H9 (cell line): ENCODE data around the gene EPHX1. TPM values are rescaled to one million over a fixed set of nuclear protein-coding genes. Genes with fewer than 3 reads are reported as not detected.

ENCODE experiments used
- DNase-seq: peaks from one replicate; pipeline ENCODE4 v3.0.0-alpha.2; 2017
- H2AFZ ChIP-seq: one replicate; pipeline ENCODE4 v1.6.1; 2013; ENCODE audit warnings: mild to moderate bottlenecking, low read length, control low read depth, moderate library complexity
- H2AK5ac ChIP-seq: 2 replicates; pipeline ENCODE4 v1.6.1; 2013; ENCODE audit warnings: low read length, control low read depth, mixed read lengths; ENCODE audit not compliant: insufficient read length
- H2BK120ac ChIP-seq: one replicate; pipeline ENCODE4 v1.6.1; 2013; ENCODE audit warnings: low read depth, mild to moderate bottlenecking, low read length, control low read depth, inconsistent platforms; ENCODE audit not compliant: poor library complexity, severe bottlenecking
- H2BK12ac ChIP-seq: 2 replicates; pipeline ENCODE4 v1.6.1; 2013; ENCODE audit warnings: low read length, control low read depth, mixed read lengths, low read depth; ENCODE audit not compliant: insufficient read length
- H2BK15ac ChIP-seq: 2 replicates; pipeline ENCODE4 v1.6.1; 2013; ENCODE audit warnings: low read depth, low read length, control low read depth
- H2BK20ac ChIP-seq: one replicate; pipeline ENCODE4 v1.6.1; 2013; ENCODE audit warnings: low read depth, mild to moderate bottlenecking, low read length, control low read depth, inconsistent platforms; ENCODE audit not compliant: poor library complexity, severe bottlenecking
- H2BK5ac ChIP-seq: 2 replicates; pipeline ENCODE4 v1.6.1; 2013; ENCODE audit warnings: low read length, control low read depth, mixed read lengths; ENCODE audit not compliant: insufficient read length
- H3K14ac ChIP-seq: 2 replicates; pipeline ENCODE4 v1.6.1; 2013; ENCODE audit warnings: low read length, control low read depth; ENCODE audit not compliant: insufficient read depth
- H3K18ac ChIP-seq: 2 replicates; pipeline ENCODE4 v1.6.1; 2013; ENCODE audit warnings: low read depth, mild to moderate bottlenecking, mixed read lengths, low read length, control low read depth; ENCODE audit not compliant: insufficient read length
- H3K23ac ChIP-seq: 2 replicates; pipeline ENCODE4 v1.6.1; 2013; ENCODE audit warnings: low read length, control low read depth, mixed read lengths, low read depth; ENCODE audit not compliant: insufficient read length
- H3K23me2 ChIP-seq: 2 replicates; pipeline ENCODE4 v1.6.1; 2013; ENCODE audit warnings: low read depth, mild to moderate bottlenecking, mixed read lengths, low read length, control low read depth; ENCODE audit not compliant: insufficient read length, poor library complexity, severe bottlenecking
- H3K27ac ChIP-seq: 2 replicates; pipeline ENCODE4 v1.5.1; 2013; ENCODE audit warnings: low read length, control low read depth, mixed read lengths, low read depth; ENCODE audit not compliant: insufficient read length
- H3K27me3 ChIP-seq: 2 replicates; pipeline ENCODE4 v1.6.1; 2013; ENCODE audit warnings: low read length, control low read depth, inconsistent platforms; ENCODE audit not compliant: insufficient read depth
- H3K4ac ChIP-seq: 2 replicates; pipeline ENCODE4 v1.6.1; 2013; ENCODE audit warnings: low read depth, mild to moderate bottlenecking, control low read depth, inconsistent platforms, low read length, moderate library complexity
- H3K4me1 ChIP-seq: 2 replicates; pipeline ENCODE4 v1.6.1; 2013; ENCODE audit warnings: low read length, control low read depth, inconsistent platforms; ENCODE audit not compliant: insufficient read depth
- H3K4me2 ChIP-seq: 2 replicates; pipeline ENCODE4 v1.6.1; 2013; ENCODE audit warnings: low read length, control low read depth, mixed read lengths; ENCODE audit not compliant: insufficient read length, insufficient read depth
- H3K56ac ChIP-seq: 2 replicates; pipeline ENCODE4 v1.6.1; 2013; ENCODE audit warnings: low read depth, mild to moderate bottlenecking, mixed read lengths, low read length, control low read depth; ENCODE audit not compliant: insufficient read length
- H3K79me1 ChIP-seq: 2 replicates; pipeline ENCODE4 v1.6.1; 2013; ENCODE audit warnings: low read depth, mild to moderate bottlenecking, moderate library complexity, low read length, control low read depth, inconsistent platforms; ENCODE audit not compliant: insufficient read depth, poor library complexity, severe bottlenecking
- H3K79me2 ChIP-seq: 2 replicates; pipeline ENCODE4 v1.6.1; 2013; ENCODE audit warnings: low read length, control low read depth, inconsistent platforms; ENCODE audit not compliant: insufficient read depth
- H3K9ac ChIP-seq: 2 replicates; pipeline ENCODE4 v1.6.1; 2013; ENCODE audit warnings: low read length, control low read depth, mixed read lengths; ENCODE audit not compliant: insufficient read length; ENCODE audit errors: extremely low read depth
- H3K9me3 ChIP-seq: one replicate; pipeline ENCODE4 v1.6.1; 2013; ENCODE audit warnings: low read depth, low read length, inconsistent platforms; ENCODE audit not compliant: control insufficient read depth
- H3T11ph ChIP-seq: one replicate; pipeline ENCODE4 v1.6.1; 2013; ENCODE audit warnings: mild to moderate bottlenecking, low read length, control low read depth, inconsistent platforms
- H4K20me1 ChIP-seq: one replicate; pipeline ENCODE4 v1.6.1; 2013; ENCODE audit not compliant: control insufficient read depth, insufficient read length, insufficient read depth
- H4K5ac ChIP-seq: 2 replicates; pipeline ENCODE4 v1.6.1; 2013; ENCODE audit warnings: low read depth, mild to moderate bottlenecking, mixed read lengths, low read length, control low read depth; ENCODE audit not compliant: insufficient read length
- H4K8ac ChIP-seq: replicated peaks from 2 replicates; pipeline ENCODE4 v1.6.1; 2013; ENCODE audit warnings: low read length, control low read depth, mixed read lengths, low read depth; ENCODE audit not compliant: insufficient read length
- H4K91ac ChIP-seq: 2 replicates; pipeline ENCODE4 v1.6.1; 2013; ENCODE audit warnings: low read depth, mild to moderate bottlenecking, moderate library complexity, mixed read lengths, low read length, control low read depth; ENCODE audit not compliant: insufficient read length
- H3K27ac Mint-ChIP-seq, 3 experiments: 2 replicates in 2 of 3; 3 replicates in 1 of 3; pipeline ENCODE4 v1.8.0; 2020 to 2021; ENCODE audit warnings: mixed read lengths in 3 of 3, mild to moderate bottlenecking in 1 of 3, moderate library complexity in 1 of 3
- H3K27me3 Mint-ChIP-seq: 2 replicates; pipeline ENCODE4 v1.8.0; 2021; ENCODE audit warnings: low read depth, mild to moderate bottlenecking, moderate library complexity, mixed read lengths
- H3K36me3 Mint-ChIP-seq, 3 experiments: 2 replicates in 2 of 3; 3 replicates in 1 of 3; pipeline ENCODE4 v1.8.0; 2020 to 2021; ENCODE audit warnings: low read depth in 3 of 3, mixed read lengths in 3 of 3; ENCODE audit not compliant: insufficient read depth in 1 of 3
- H3K4me1 Mint-ChIP-seq, 2 experiments: 2 replicates each; pipeline ENCODE4 v1.8.0; 2020; ENCODE audit warnings: mixed read lengths in 2 of 2
- H3K4me3 Mint-ChIP-seq, 2 experiments: 2 replicates in 1 of 2; 3 replicates in 1 of 2; pipeline ENCODE4 v1.8.0; 2020 to 2021; ENCODE audit warnings: mild to moderate bottlenecking in 2 of 2, mixed read lengths in 2 of 2, moderate library complexity in 1 of 2
- H3K9me3 Mint-ChIP-seq, 2 experiments: 2 replicates in 1 of 2; 3 replicates in 1 of 2; pipeline ENCODE4 v1.8.0; 2020; ENCODE audit warnings: mild to moderate bottlenecking in 2 of 2, mixed read lengths in 2 of 2, moderate library complexity in 1 of 2
- CTCF ChIP-seq: fragments of 200-600 bp; sonication (generic); conservative IDR thresholded peaks from 3 replicates; pipeline ENCODE4 v1.8.0; 2021; ENCODE audit warnings: antibody characterized with exemption, mild to moderate bottlenecking
- WGBS: extraction: QIAGEN DNeasy Blood & Tissue Kit; methylation state at CpG from one replicate; pipeline ENCODE4 v1.1.7; 2013; ENCODE audit warnings: missing lambda C conversion rate, low lambda C conversion rate, mixed read lengths; ENCODE audit not compliant: insufficient read length; ENCODE audit errors: extremely low coverage; 5-methylcytosine and 5-hydroxymethylcytosine counted together
- total RNA-seq: library from RNA; stranded (reverse); gene quantifications from 2 replicates; pipeline ENCODE4 v1.2.1, GENCODE V29; 2021

Gene EPHX1
- total RNA-seq, 1 experiment from 2014 or later, result 40.6 TPM

DNA sequence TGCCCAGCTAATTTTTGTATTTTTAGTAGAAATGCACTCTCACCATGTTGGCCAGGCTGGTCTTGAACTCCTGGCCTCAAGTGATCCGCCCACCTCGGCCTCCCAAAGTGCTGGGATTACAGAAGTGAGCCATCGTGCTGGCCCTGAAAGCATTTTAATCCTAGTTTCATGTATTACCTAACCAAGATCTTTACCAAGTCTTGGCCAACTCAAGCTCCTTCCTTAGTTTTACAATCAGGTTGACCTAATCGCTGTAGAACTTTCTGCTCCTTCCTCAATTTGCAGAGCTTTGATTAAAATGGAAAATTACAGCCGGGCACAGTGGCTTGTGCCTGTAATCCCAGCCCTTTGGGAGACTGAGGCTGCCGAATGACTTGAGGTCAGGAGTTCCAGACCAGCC is 75.4 kb downstream of the EPHX1 start:
- H3K79me1 ChIP-seq, result no peaks in the 10 kb centered on the region
- H3K4me2 ChIP-seq, result no peak overlapping the region
- no peak overlapping the region for H2BK120ac ChIP-seq
- no peak overlapping the region for H3K18ac ChIP-seq
- no peak overlapping the region for H2AFZ ChIP-seq
- H3K4ac ChIP-seq, result no peak overlapping the region
- H3K23me2 ChIP-seq, result peaks cover 21% of the 10 kb centered on the region
- no peak overlapping the region for H3K14ac ChIP-seq
- no peak overlapping the region for H3T11ph ChIP-seq
- DNase-seq, result no peak
- no peak overlapping the region for H2BK15ac ChIP-seq
- WGBS, result no CpG with 5 or more reads among the region's 6 CpGs
- no peak overlapping the region for H2BK12ac ChIP-seq
- Mint-ChIP-seq H3K9me3 (no peaks in the 10 kb centered on the region), H3K27me3 (peaks cover 4% of the 10 kb centered on the region), H3K27ac (no peak overlapping the region), H3K4me3 (no peak overlapping the region; a peak in 1 of 5 replicates), H3K4me1 (peaks cover 49% of the 10 kb centered on the region in 2 experiments), H3K36me3 (peaks cover 0 to 13% (median 0%) of the 10 kb centered on the region in 3 experiments; a peak in 4 of 7 replicates)
- H2BK20ac ChIP-seq, result no peak overlapping the region
- no peak for TF ChIP-seq CTCF
- no peak overlapping the region for H2BK5ac ChIP-seq
- H3K79me2 ChIP-seq, result peaks cover 7% of the 10 kb centered on the region; the same call in 1 of the 2 replicates
- H3K27me3 ChIP-seq, result no peaks in the 10 kb centered on the region
- no peak overlapping the region for H4K8ac ChIP-seq
- no peak overlapping the region for H4K91ac ChIP-seq
- H2AK5ac ChIP-seq, result no peak overlapping the region
- H3K27ac ChIP-seq, result no peak overlapping the region
- peaks cover 9% of the 10 kb centered on the region; the same call in 1 of the 2 replicates for H3K4me1 ChIP-seq
- no peaks in the 10 kb centered on the region for H4K20me1 ChIP-seq
- H4K5ac ChIP-seq, result no peak overlapping the region
- no peak overlapping the region for H3K56ac ChIP-seq
- no peaks in the 10 kb centered on the region for H3K9me3 ChIP-seq
- H3K9ac ChIP-seq, result no peak overlapping the region
- no peak overlapping the region for H3K23ac ChIP-seq
